ENCODE data around the gene PACRG. TPM values are rescaled to one million over a fixed set of nuclear protein-coding genes. Genes with fewer than 3 reads are reported as not detected.

PACRG gene
- total RNA-seq, 1 experiment from 2014 or later, result 0.26 TPM

- DNase-seq, result no peak
- H4K91ac ChIP-seq (ENCODE audit: insufficient read length, low read depth, low read length), result no peak overlapping the region
- no peak overlapping the region for H3K9ac ChIP-seq (ENCODE audit: extremely low read depth, insufficient read length, low read length)
- no peak overlapping the region for H3K4me2 ChIP-seq (ENCODE audit: insufficient read depth, insufficient read length, low read length)
- no peaks in the 10 kb centered on the region for H3K23me2 ChIP-seq (ENCODE audit: insufficient read length, low read depth, low read length, poor library complexity, severe bottlenecking)
- Mint-ChIP-seq H3K36me3 (ENCODE audit: insufficient read depth in 1 of 3, low read depth in 3 of 3) (no peaks in the 10 kb centered on the region; a peak in 1 of 7 replicates), H3K4me3 (no peak overlapping the region), H3K27me3 (ENCODE audit: low read depth) (no peaks in the 10 kb centered on the region), H3K27ac (no peak overlapping the region), H3K9me3 (no peaks in the 10 kb centered on the region), H3K4me1 (peaks cover 6% of the 10 kb centered on the region in 2 experiments)
- H3K9me3 ChIP-seq (ENCODE audit: control insufficient read depth, low read depth, low read length), result no peaks in the 10 kb centered on the region
- no peak overlapping the region for H2BK120ac ChIP-seq (ENCODE audit: low read depth, low read length, poor library complexity, severe bottlenecking)
- TF ChIP-seq CTCF (conservative IDR thresholded peaks at IDR 0.05), result no peak
- H2AK5ac ChIP-seq (ENCODE audit: insufficient read length, low read length), result no peak overlapping the region
- H3T11ph ChIP-seq (ENCODE audit: low read length), result no peak overlapping the region
- H3K4ac ChIP-seq (ENCODE audit: low read depth, low read length), result no peak overlapping the region
- H3K79me1 ChIP-seq (ENCODE audit: insufficient read depth, low read depth, low read length, poor library complexity, severe bottlenecking), result no peaks in the 10 kb centered on the region
- no peak overlapping the region for H2BK5ac ChIP-seq (ENCODE audit: insufficient read length, low read length)
- no peak overlapping the region for H2BK15ac ChIP-seq (ENCODE audit: low read depth, low read length)
- H2BK20ac ChIP-seq (ENCODE audit: low read depth, low read length, poor library complexity, severe bottlenecking), result no peak overlapping the region
- H3K14ac ChIP-seq (ENCODE audit: insufficient read depth, low read length), result no peak overlapping the region
- no peak overlapping the region for H3K56ac ChIP-seq (ENCODE audit: insufficient read length, low read depth, low read length)
- H4K5ac ChIP-seq (ENCODE audit: insufficient read length, low read depth, low read length), result no peak overlapping the region
- H3K18ac ChIP-seq (ENCODE audit: insufficient read length, low read depth, low read length), result no peak overlapping the region
- no peaks in the 10 kb centered on the region for H4K20me1 ChIP-seq (ENCODE audit: control insufficient read depth, insufficient read depth, insufficient read length)
- no peak overlapping the region for H2BK12ac ChIP-seq (ENCODE audit: insufficient read length, low read depth, low read length)
- H3K4me1 ChIP-seq (ENCODE audit: insufficient read depth, low read length), result no peaks in the 10 kb centered on the region
- H4K8ac ChIP-seq (replicated peaks; ENCODE audit: insufficient read length, low read depth, low read length), result no peak overlapping the region
- no peak overlapping the region for H3K27ac ChIP-seq (ENCODE audit: insufficient read length, low read depth, low read length)
- H3K23ac ChIP-seq (ENCODE audit: insufficient read length, low read depth, low read length), result no peak overlapping the region
- no peaks in the 10 kb centered on the region for H3K79me2 ChIP-seq (ENCODE audit: insufficient read depth, low read length)
- H2AFZ ChIP-seq (ENCODE audit: low read length), result no peak overlapping the region
- H3K27me3 ChIP-seq (ENCODE audit: insufficient read depth, low read length), result no peaks in the 10 kb centered on the region
Observed at GRCh38 chr6:162751211-162751859, 23.6 kb downstream of the PACRG start.
